CD4-positive, alpha-beta T cell treated with Interleukin-2 at 100 ng/mL for 4 hours (primary cell): ENCODE results near the gene PLCG2.
"Not testable (repeated sequence)": the region's sequence is repeated elsewhere in the genome, so short reads cannot be mapped to it uniquely, and the experiment has no call there.

Experiments used
- DNase-seq: peaks from one replicate; pipeline ENCODE4 v3.0.0-alpha.2; 2020; ENCODE audit warnings: low spot score

PLCG2 gene

DNA sequence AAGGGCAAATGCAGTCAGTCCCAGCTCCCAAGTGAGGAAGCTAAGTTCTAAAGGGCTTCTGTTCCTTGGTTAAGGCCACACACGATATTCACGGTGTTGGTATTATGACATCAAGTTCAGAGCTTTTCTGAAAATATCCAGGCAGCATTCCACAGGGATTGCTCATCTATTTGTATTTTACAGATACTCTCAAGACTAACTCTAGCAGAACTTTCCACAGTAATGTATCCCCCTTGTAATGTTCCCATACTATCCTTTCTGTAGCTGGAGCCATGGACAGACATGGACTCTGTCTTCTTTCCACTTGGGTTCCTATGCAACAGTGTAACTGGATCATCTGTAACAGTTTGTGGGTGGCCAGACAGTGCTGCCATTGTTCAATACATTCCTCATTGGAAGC, 218.6 kb downstream of the PLCG2 start:
- DNase-seq, result no peak

DNA sequence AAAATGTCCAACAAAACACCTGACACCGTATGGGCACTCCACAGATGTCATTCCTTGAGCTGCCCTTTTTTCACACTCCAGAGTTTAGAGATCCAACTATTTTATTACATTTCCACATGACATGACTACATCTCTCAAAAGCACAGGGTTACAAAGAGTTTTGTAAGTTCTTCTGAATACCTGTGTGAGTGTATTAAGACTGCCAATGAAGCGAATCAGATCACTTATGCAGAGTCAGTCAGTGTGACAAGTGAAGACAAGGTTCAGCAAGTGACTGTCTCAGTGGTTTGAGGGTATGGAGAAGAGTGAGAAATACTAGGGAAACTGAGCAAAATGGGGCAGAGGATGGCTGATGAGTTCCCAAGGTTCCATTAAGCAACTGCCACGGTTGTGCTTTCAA, 223.7 kb downstream of the PLCG2 start:
- no peak for DNase-seq

DNA sequence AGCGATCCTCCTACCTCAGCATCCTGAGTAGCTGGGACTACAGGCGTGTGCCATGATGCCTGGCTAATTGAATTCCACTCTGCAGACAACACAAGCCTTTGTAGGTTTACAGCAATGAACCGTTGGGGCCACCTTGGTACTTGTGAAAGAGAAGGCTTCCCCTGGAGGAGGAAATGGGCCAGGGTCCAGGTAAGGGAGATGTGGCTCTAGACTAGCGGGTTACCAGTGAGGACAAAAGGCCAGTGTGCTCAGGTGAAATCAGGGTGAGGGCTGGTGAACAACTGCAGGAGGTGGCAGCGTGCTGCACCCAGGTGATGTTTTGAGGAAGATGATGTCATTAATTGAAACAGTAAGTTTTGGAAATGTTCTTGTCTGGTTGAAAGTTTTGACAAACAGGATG, 225.5 kb downstream of the PLCG2 start:
- no peak for DNase-seq

DNA sequence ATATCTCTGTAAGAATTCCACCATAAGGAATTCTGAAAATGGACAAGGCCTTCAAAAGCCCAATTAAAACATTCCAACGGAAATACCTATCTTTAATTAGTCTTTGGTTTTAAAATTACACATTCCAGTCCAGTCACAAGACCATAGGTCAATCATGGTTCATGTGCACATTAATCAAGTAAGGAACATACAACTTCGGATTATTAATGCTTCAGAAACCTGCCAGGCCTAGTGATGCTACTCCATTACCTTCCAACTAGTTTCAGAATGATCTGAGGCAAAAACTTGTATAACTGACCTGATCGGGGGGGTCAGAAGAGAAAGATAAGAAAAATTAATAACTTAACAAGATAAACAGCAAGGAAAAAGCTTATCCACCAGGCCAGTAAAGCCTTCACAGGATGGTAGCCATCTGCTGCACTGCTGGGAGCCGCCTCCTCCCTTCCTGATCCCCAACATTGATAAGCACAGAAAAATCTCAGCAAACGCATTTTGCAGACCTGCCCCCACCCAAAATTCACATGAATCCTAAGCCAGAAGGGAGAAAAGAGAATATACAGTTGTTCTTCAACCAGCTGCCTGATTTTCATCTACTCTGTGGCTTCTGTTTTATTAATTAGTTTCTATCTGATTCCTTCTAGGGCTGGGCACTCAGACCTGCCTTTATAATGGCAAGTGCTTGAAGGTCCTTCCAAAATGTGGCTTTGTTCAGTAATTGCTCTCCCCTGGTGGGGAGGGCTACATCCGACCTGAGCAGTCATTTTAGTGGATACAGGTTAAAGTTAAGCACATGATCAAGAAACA, 226.1 kb downstream of the PLCG2 start:
- no peak for DNase-seq

DNA sequence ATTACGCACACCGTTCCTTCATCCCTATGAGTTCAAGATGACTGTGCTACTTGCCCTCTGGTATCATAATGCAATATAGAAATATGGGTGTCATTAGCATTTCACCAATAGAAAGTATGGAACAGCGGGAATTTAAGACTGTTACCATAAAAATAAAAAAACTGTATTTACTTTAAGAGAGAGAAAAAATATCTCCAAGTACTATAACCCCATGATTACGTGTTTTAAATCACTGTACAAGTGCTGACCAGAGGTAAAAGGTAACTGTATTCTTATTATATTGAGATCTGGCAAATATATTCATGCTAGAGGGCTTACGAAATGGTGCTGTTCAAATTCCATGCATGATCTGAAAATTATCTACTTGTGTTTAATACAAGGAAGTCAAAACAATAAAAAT, 226.9 kb downstream of the PLCG2 start:
- DNase-seq, result no peak

- no peak for DNase-seq
Observed at GRCh38 chr16:82007189-82007588, 228.1 kb downstream of the PLCG2 start.

- no peak for DNase-seq
Observed at GRCh38 chr16:82008957-82009592, 230.0 kb downstream of the PLCG2 start.

DNA sequence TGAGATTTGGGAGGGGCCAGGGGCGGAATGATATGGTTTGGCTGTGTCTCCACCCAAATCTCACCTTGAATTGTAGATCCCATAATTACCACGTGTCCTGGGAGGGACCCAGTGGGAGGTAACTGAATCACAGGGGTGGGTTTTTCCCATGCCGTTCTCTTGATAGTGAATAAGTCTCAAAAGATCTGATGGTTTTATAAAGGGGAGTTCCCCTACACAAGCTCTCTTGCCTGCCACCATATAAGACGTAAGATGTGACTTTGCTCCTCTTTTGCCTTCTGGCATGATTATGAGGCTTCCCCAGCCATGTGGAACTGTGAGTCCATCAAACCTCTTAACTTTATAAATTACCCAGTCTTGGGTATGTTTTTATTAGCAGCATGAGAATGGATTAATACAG, 230.7 kb downstream of the PLCG2 start:
- DNase-seq, result not testable (repeated sequence)

GRCh38 chr16:82010649-82011048, 231.6 kb downstream of the PLCG2 start:
- DNase-seq, result no peak

GRCh38 chr16:82011199-82011641, 232.1 kb downstream of the PLCG2 start, which contains the start of gene SDR42E1:
Gene SDR42E1 (minus strand): TSS chr16:82011470. CDS start chr16:82000858, 10,612 bp downstream.
- peak; percentile 70 for DNase-seq
